Suprapubic skin (tissue), 4 donors: Measurements from ENCODE around the gene KIF3C.

Experiments
- CTCF ChIP-seq, 2 donors: fragments of 200-600 bp in 1 of 2; fragments of 450-650 bp in 1 of 2; sonication (generic) in 1 of 2; IDR thresholded peaks; one replicate each; pipeline ENCODE4 v1.5.1; 2016 to 2019; ENCODE audit warnings: antibody characterized with exemption in 2 of 2, mild to moderate bottlenecking in 1 of 2, moderate library complexity in 1 of 2
- EP300 ChIP-seq: sonication (generic); formaldehyde crosslinking; IDR thresholded peaks from one replicate; pipeline ENCODE4 v1.6.1; 2017; ENCODE audit warnings: antibody characterized with exemption
- POLR2A ChIP-seq, 2 donors: fragments of 450-650 bp; IDR thresholded peaks; one replicate each; pipeline ENCODE4 v1.6.1; 2017; ENCODE audit warnings: antibody characterized with exemption in 2 of 2, mild to moderate bottlenecking in 2 of 2, moderate library complexity in 2 of 2
- POLR2AphosphoS5 ChIP-seq, 3 donors: sonication (generic); formaldehyde crosslinking; IDR thresholded peaks; one replicate each; pipeline ENCODE4 v1.6.1; 2017; ENCODE audit warnings: antibody characterized with exemption in 3 of 3

- TF ChIP-seq CTCF (IDR thresholded peaks at IDR 0.05) = no peak
- no peak for TF ChIP-seq POLR2A (IDR thresholded peaks at IDR 0.05)
- no peak for TF ChIP-seq EP300
- no peak for TF ChIP-seq POLR2AphosphoS5 (IDR thresholded peaks at IDR 0.05)
Observed at GRCh38 chr2:25957743-25958142, 24.6 kb downstream of the KIF3C start.
